HEK293T (cell line): Measurements from ENCODE around the gene ARHGAP10.

Experiments used
- BHLHE40 ChIP-seq: fragments of 450-650 bp; IDR thresholded peaks from 2 replicates; pipeline ENCODE4 v1.6.1; 2016; ENCODE audit warnings: mild to moderate bottlenecking, moderate library complexity, borderline replicate concordance
- CTBP1 ChIP-seq: fragments of 450-650 bp; IDR thresholded peaks from 2 replicates; pipeline ENCODE4 v1.6.1; 2016; ENCODE audit warnings: borderline replicate concordance
- ELF4 ChIP-seq: fragments of 450-650 bp; IDR thresholded peaks from 2 replicates; pipeline ENCODE4 v1.6.1; 2017; ENCODE audit warnings: antibody characterized with exemption
- FOXA1 ChIP-seq: fragments of 450-650 bp; IDR thresholded peaks from 2 replicates; pipeline ENCODE4 v1.6.1; 2016; ENCODE audit warnings: mild to moderate bottlenecking
- FOXM1 ChIP-seq: fragments of 450-650 bp; IDR thresholded peaks from 2 replicates; pipeline ENCODE4 v1.6.1; 2017; ENCODE audit warnings: mild to moderate bottlenecking, borderline replicate concordance
- HDGF ChIP-seq: fragments of 450-650 bp; IDR thresholded peaks from 2 replicates; pipeline ENCODE4 v1.6.1; 2017; ENCODE audit warnings: antibody characterized with exemption, borderline replicate concordance
- LEF1 ChIP-seq: fragments of 450-650 bp; IDR thresholded peaks from 2 replicates; pipeline ENCODE4 v1.6.1; 2017; ENCODE audit warnings: mild to moderate bottlenecking, borderline replicate concordance
- NFRKB ChIP-seq: fragments of 450-650 bp; IDR thresholded peaks from 2 replicates; pipeline ENCODE4 v1.6.1; 2016; ENCODE audit warnings: mild to moderate bottlenecking, moderate library complexity
- SP1 ChIP-seq: fragments of 450-650 bp; IDR thresholded peaks from 2 replicates; pipeline ENCODE4 v1.6.1; 2017
- TARDBP ChIP-seq: fragments of 450-650 bp; IDR thresholded peaks from 2 replicates; pipeline ENCODE4 v1.6.1; 2016

- TF ChIP-seq ELF4 (no peak), LEF1 (no peak), TARDBP (no peak), FOXM1 (no peak), NFRKB (no peak), BHLHE40 (no peak), HDGF (no peak), FOXA1 (no peak), SP1 (no peak), CTBP1 (no peak)
Measured at GRCh38 chr4:148017801-148018200, 285.9 kb downstream of the ARHGAP10 start.
